ENCODE measurements around the gene DENND10.
A peak's percentile ranks its signal among the peaks of the same experiment; 100 is the strongest.
"Not testable (repeated sequence)": the region's sequence is repeated elsewhere in the genome, so short reads cannot be mapped to it uniquely, and the experiment has no call there.

The DENND10 gene

GRCh38 chr10:119107106-119107505, 3.2 kb downstream of the DENND10 start:
- H3K9me3 Mint-ChIP-seq; intact Hi-C loops (cut with micrococcal nuclease); H3K27me3 Mint-ChIP-seq; H3K4me3 Mint-ChIP-seq: not testable (repeated sequence)
- H3K36me3 Mint-ChIP-seq (ENCODE audit: low read depth), result peaks cover 35% of the 10 kb centered on the region
- peaks cover 30% of the 10 kb centered on the region for H3K4me1 Mint-ChIP-seq (ENCODE audit: low read depth)
- H3K27ac Mint-ChIP-seq, result peak overlapping the region; percentile 66

GRCh38 chr10:119107771-119108170, 3.9 kb downstream of the DENND10 start:
- Mint-ChIP-seq H3K4me1 (ENCODE audit: low read depth) (peaks cover 32% of the 10 kb centered on the region), H3K27ac (peak overlapping the region; percentile 66), H3K36me3 (ENCODE audit: low read depth) (peaks cover 41% of the 10 kb centered on the region)
- H3K9me3 Mint-ChIP-seq; intact Hi-C loops (cut with micrococcal nuclease); H3K27me3 Mint-ChIP-seq; H3K4me3 Mint-ChIP-seq: not testable (repeated sequence)

- no peaks in the 10 kb centered on the region for H3K27me3 Mint-ChIP-seq
- no peaks in the 10 kb centered on the region for H3K9me3 Mint-ChIP-seq
- peak overlapping the region; percentile 30 for H3K27ac Mint-ChIP-seq
- H3K4me1 Mint-ChIP-seq (ENCODE audit: low read depth), result peaks cover 31% of the 10 kb centered on the region
- intact Hi-C loops (cut with micrococcal nuclease), result no loop called here
- no peak overlapping the region for H3K4me3 Mint-ChIP-seq
- peaks cover 75% of the 10 kb centered on the region for H3K36me3 Mint-ChIP-seq (ENCODE audit: low read depth)
Measured at GRCh38 chr10:119112056-119112455, 8.1 kb downstream of the DENND10 start.

GRCh38 chr10:119113751-119114732, 10.1 kb downstream of the DENND10 start:
- Mint-ChIP-seq H3K27me3 (no peaks in the 10 kb centered on the region), H3K4me1 (ENCODE audit: low read depth) (peaks cover 22% of the 10 kb centered on the region), H3K27ac (peak overlapping the region; percentile 60), H3K9me3 (no peaks in the 10 kb centered on the region), H3K4me3 (no peak overlapping the region), H3K36me3 (ENCODE audit: low read depth) (peaks cover 80% of the 10 kb centered on the region)
- intact Hi-C loops (cut with micrococcal nuclease), result no loop called here

GRCh38 chr10:119115926-119116325, 12.0 kb downstream of the DENND10 start:
- Mint-ChIP-seq H3K4me1 (ENCODE audit: low read depth) (peaks cover 22% of the 10 kb centered on the region), H3K4me3 (no peak overlapping the region), H3K36me3 (ENCODE audit: low read depth) (peaks cover 85% of the 10 kb centered on the region), H3K9me3 (no peaks in the 10 kb centered on the region), H3K27ac (peak overlapping the region; percentile 60), H3K27me3 (no peaks in the 10 kb centered on the region)
- intact Hi-C loops (cut with micrococcal nuclease), result no loop called here

GRCh38 chr10:119116326-119116951, 12.5 kb downstream of the DENND10 start:
- intact Hi-C loops (cut with micrococcal nuclease), result no loop called here
- H3K4me3 Mint-ChIP-seq, result no peak overlapping the region
- H3K36me3 Mint-ChIP-seq (ENCODE audit: low read depth), result peaks cover 87% of the 10 kb centered on the region
- peaks cover 22% of the 10 kb centered on the region for H3K4me1 Mint-ChIP-seq (ENCODE audit: low read depth)
- no peaks in the 10 kb centered on the region for H3K27me3 Mint-ChIP-seq
- H3K9me3 Mint-ChIP-seq, result no peaks in the 10 kb centered on the region
- H3K27ac Mint-ChIP-seq, result peak overlapping the region; percentile 60

- intact Hi-C loops (cut with micrococcal nuclease), result no loop called here
- H3K36me3 Mint-ChIP-seq (ENCODE audit: low read depth), result peaks cover 91% of the 10 kb centered on the region
- no peaks in the 10 kb centered on the region for H3K9me3 Mint-ChIP-seq
- H3K27me3 Mint-ChIP-seq, result no peaks in the 10 kb centered on the region
- H3K27ac Mint-ChIP-seq, result peak overlapping the region; percentile 3
- no peak overlapping the region for H3K4me3 Mint-ChIP-seq
- peaks cover 17% of the 10 kb centered on the region for H3K4me1 Mint-ChIP-seq (ENCODE audit: low read depth)
Measured at GRCh38 chr10:119118231-119118630, 14.3 kb downstream of the DENND10 start.

GRCh38 chr10:119119400-119119799, 15.5 kb downstream of the DENND10 start:
- no peaks in the 10 kb centered on the region for H3K9me3 Mint-ChIP-seq
- H3K4me1 Mint-ChIP-seq (ENCODE audit: low read depth), result peaks cover 7% of the 10 kb centered on the region
- no peak overlapping the region for H3K27ac Mint-ChIP-seq
- intact Hi-C loops (cut with micrococcal nuclease), result no loop called here
- no peaks in the 10 kb centered on the region for H3K27me3 Mint-ChIP-seq
- peaks cover 91% of the 10 kb centered on the region for H3K36me3 Mint-ChIP-seq (ENCODE audit: low read depth)
- H3K4me3 Mint-ChIP-seq, result no peak overlapping the region

GRCh38 chr10:119120413-119120867, 16.5 kb downstream of the DENND10 start:
- no peak overlapping the region for H3K4me3 Mint-ChIP-seq
- intact Hi-C loops (cut with micrococcal nuclease), result no loop called here
- H3K27ac Mint-ChIP-seq, result no peak overlapping the region
- H3K4me1 Mint-ChIP-seq (ENCODE audit: low read depth), result peaks cover 5% of the 10 kb centered on the region
- no peaks in the 10 kb centered on the region for H3K9me3 Mint-ChIP-seq
- H3K36me3 Mint-ChIP-seq (ENCODE audit: low read depth), result peaks cover 91% of the 10 kb centered on the region
- no peaks in the 10 kb centered on the region for H3K27me3 Mint-ChIP-seq

- intact Hi-C loops (cut with micrococcal nuclease), result no loop called here
- Mint-ChIP-seq H3K36me3 (ENCODE audit: low read depth) (peaks cover 95% of the 10 kb centered on the region), H3K4me1 (ENCODE audit: low read depth) (peaks cover 3% of the 10 kb centered on the region), H3K4me3 (no peak overlapping the region), H3K9me3 (no peaks in the 10 kb centered on the region), H3K27me3 (no peaks in the 10 kb centered on the region), H3K27ac (no peak overlapping the region)
Measured at GRCh38 chr10:119120875-119121274, 17.0 kb downstream of the DENND10 start.

- Mint-ChIP-seq H3K9me3 (no peaks in the 10 kb centered on the region), H3K27ac (no peak overlapping the region), H3K4me1 (ENCODE audit: low read depth) (peaks cover 24% of the 10 kb centered on the region), H3K36me3 (ENCODE audit: low read depth) (peaks cover 99% of the 10 kb centered on the region), H3K4me3 (no peak overlapping the region), H3K27me3 (no peaks in the 10 kb centered on the region)
- intact Hi-C loops (cut with micrococcal nuclease), result no loop called here
Measured at GRCh38 chr10:119125942-119126341, 22.0 kb downstream of the DENND10 start.

- Mint-ChIP-seq H3K27ac (peak overlapping the region; percentile 91), H3K4me3 (no peak overlapping the region), H3K9me3 (no peaks in the 10 kb centered on the region), H3K4me1 (ENCODE audit: low read depth) (peaks cover 57% of the 10 kb centered on the region), H3K36me3 (ENCODE audit: low read depth) (peaks cover 90% of the 10 kb centered on the region), H3K27me3 (no peaks in the 10 kb centered on the region)
- intact Hi-C loops (cut with micrococcal nuclease), result no loop called here
Measured at GRCh38 chr10:119129721-119130120, 25.8 kb downstream of the DENND10 start.

- no peaks in the 10 kb centered on the region for H3K9me3 Mint-ChIP-seq
- peaks cover 66% of the 10 kb centered on the region for H3K4me1 Mint-ChIP-seq (ENCODE audit: low read depth)
- H3K27me3 Mint-ChIP-seq, result no peaks in the 10 kb centered on the region
- peak overlapping the region; percentile 91 for H3K27ac Mint-ChIP-seq
- intact Hi-C loops (cut with micrococcal nuclease), result no loop called here
- H3K4me3 Mint-ChIP-seq, result peak overlapping the region; percentile 62
- peaks cover 70% of the 10 kb centered on the region for H3K36me3 Mint-ChIP-seq (ENCODE audit: low read depth)
Measured at GRCh38 chr10:119131512-119132240, 27.8 kb downstream of the DENND10 start.
